ENCODE results near the gene CGGBP1.
"Not testable (repeated sequence)": the region's sequence is repeated elsewhere in the genome, so short reads cannot be mapped to it uniquely, and the experiment has no call there.

Gene CGGBP1

GRCh38 chr3:88034491-88035275 lies 24.1 kb downstream of the CGGBP1 start:
- in situ Hi-C loops (cut with MboI; ENCODE audit: low sequenced_read_pairs) = no loop called here

- in situ Hi-C loops (cut with MboI; ENCODE audit: low sequenced_read_pairs) = no loop called here
These were observed 25.0 kb downstream of the CGGBP1 start for GRCh38 chr3:88033808-88034207.

DNA sequence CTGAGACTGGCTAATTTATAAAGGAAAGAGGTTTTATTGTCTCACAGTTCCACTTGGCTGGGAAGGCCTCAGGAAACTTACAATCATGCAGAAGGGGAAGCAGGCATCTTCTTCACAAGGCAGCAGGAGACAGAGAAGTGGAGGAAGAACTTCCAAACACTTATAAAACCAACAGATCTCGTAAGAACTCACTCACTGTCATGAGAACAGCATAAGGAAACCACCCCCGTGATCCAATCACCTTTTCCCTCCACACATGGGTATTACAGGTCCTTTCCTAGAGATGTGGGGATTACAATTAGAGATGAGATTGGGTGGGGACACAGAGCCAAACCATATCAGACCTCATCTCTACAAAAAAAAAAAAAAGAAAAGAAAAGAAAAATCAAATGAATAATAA lies 25.7 kb downstream of the CGGBP1 start:
- in situ Hi-C loops (cut with MboI; ENCODE audit: low sequenced_read_pairs) = no loop called here

GRCh38 chr3:88032245-88032644 lies 26.6 kb downstream of the CGGBP1 start:
- in situ Hi-C loops (cut with MboI; ENCODE audit: low sequenced_read_pairs) = no loop called here

GRCh38 chr3:88031642-88032077 lies 27.1 kb downstream of the CGGBP1 start:
- in situ Hi-C loops (cut with MboI; ENCODE audit: low sequenced_read_pairs) = no loop called here

DNA sequence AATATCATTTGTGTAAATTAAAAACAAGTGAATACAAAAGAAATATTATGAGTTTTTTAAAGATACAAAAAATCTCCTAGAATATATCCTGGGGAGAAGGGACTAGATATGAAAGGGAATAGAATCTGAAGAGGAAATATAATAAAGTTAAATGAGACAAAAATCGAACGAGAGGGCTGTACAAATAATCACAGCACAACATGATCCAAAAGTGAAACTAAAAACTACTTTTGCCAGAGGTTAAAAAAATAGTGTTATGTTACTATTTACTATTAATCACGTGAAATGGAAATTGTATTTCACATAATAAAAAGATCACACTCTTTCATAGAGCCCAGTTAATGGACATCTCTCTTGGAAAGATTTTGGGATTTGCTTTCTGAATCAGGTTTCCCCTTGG lies 28.6 kb downstream of the CGGBP1 start:
- in situ Hi-C loops (cut with MboI; ENCODE audit: low sequenced_read_pairs) = no loop called here

- in situ Hi-C loops (cut with MboI; ENCODE audit: low sequenced_read_pairs) = no loop called here
These were observed 29.9 kb downstream of the CGGBP1 start for GRCh38 chr3:88028876-88029275.

DNA sequence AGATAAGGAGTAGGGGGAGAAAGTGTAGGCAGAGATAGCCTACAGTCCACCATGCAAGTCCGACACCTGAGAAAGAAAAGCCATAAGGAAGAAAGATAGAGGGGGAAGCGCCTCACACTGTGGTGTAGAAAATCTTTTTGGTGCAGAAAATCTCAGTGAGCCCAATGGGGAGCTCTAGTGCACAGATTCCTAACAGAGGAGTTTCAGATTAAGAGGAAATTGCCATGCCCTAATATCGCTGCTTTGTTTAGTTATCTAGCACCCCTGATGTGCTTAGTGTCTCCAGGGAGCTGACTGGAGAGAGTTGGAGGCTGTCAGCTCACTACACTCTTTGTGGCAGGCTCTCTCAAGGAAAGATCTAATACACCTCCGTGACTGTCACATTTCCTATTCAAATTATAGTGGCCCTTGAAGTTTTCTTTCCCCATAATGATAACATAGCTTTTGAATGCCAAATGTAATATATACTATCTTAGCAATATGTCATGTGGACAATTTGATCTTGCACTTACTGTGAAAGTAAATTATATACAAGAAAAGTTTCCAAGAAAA lies 33.7 kb downstream of the CGGBP1 start:
- in situ Hi-C loops (cut with MboI; ENCODE audit: low sequenced_read_pairs) = no loop called here

- in situ Hi-C loops (cut with MboI; ENCODE audit: low sequenced_read_pairs) = no loop called here
These were observed 39.8 kb downstream of the CGGBP1 start for GRCh38 chr3:88019024-88019423.

- in situ Hi-C loops (cut with MboI; ENCODE audit: low sequenced_read_pairs) = not testable (repeated sequence)
These were observed 43.1 kb downstream of the CGGBP1 start for GRCh38 chr3:88015656-88016055.

- in situ Hi-C loops (cut with MboI; ENCODE audit: low sequenced_read_pairs) = no loop called here
These were observed 45.2 kb downstream of the CGGBP1 start for GRCh38 chr3:88013592-88013991.

DNA sequence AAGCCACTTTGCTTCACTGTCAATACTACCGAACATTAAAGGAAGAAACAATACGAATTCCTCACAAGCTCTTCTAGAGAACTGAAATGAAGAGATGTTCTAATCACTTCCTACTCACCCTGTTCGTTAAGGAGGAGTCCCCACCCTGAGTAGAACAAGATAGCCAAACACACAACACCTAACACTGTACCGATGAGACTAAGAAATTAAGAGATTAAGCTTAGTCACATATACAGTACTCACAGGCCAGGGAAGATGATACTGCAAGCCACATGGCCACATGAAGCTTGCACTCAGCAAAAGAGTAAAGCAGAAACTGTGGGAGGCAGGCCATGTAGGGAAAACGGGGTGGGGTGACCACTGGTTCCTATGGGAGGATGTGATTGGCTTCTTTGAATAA lies 48.0 kb downstream of the CGGBP1 start:
- in situ Hi-C loops (cut with MboI; ENCODE audit: low sequenced_read_pairs) = no loop called here

DNA sequence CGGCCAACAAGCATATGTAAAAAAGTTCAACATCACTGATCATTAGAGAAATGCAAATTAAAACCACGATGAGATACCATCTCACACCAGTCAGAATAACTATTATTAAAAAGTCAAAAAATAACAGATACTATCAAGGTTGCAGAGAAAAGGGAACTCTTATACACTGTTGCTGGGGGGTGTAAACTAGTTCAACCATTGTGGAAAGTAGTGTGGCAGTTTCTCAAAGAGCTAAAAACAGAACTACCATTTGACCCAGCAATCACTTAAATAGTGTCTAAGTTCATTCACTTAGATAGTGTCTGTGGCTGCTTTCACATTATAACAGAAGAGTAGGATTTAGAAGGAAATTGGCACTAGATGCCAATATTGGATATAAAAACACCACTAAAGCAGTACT lies 49.7 kb downstream of the CGGBP1 start:
- in situ Hi-C loops (cut with MboI; ENCODE audit: low sequenced_read_pairs) = no loop called here

- in situ Hi-C loops (cut with MboI; ENCODE audit: low sequenced_read_pairs) = no loop called here
These were observed 53.7 kb downstream of the CGGBP1 start for GRCh38 chr3:88005066-88005465.

- in situ Hi-C loops (cut with MboI; ENCODE audit: low sequenced_read_pairs) = no loop called here
These were observed 55.6 kb downstream of the CGGBP1 start for GRCh38 chr3:88003115-88003755.

- in situ Hi-C loops (cut with MboI; ENCODE audit: low sequenced_read_pairs) = no loop called here
These were observed 56.4 kb downstream of the CGGBP1 start for GRCh38 chr3:88002448-88002847.
